Measurements from ENCODE around the gene DAND5.
A peak's percentile ranks its signal among the peaks of the same experiment; 100 is the strongest.

DAND5 gene

GRCh38 chr19:12969292-12969988 is at the start of gene DAND5:
DAND5 (plus strand) TSS chr19:12969576; CDS start chr19:12969661, 85 bp downstream.
- no peak for DNase-seq (ENCODE audit: low read depth)

DNA sequence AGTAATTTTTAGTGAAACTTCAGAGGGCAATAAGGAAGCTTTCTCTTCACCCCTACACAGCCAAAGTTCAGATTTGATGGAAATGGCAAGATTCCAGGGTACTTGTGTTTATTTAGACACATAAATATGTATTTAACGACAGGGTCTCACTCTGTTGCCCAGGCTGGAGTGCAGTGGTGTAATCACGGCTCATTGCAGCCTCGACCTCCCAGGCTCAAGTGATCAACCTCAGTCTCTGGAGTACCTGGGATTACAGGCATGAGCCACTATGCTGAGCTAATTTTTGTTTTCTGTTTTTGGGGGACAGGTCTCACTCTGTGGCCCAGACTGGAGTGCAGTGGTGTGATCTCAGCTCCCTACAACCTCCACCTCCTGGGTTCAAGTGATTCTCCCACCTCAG is 48.3 kb upstream of the DAND5 start:
- DNase-seq (ENCODE audit: low read depth): no peak

GRCh38 chr19:12922959-12923358 is 46.4 kb upstream of the DAND5 start:
- DNase-seq (ENCODE audit: low read depth): no peak

GRCh38 chr19:12924621-12925310 is 44.6 kb upstream of the DAND5 start:
- DNase-seq (ENCODE audit: low read depth): no peak

- DNase-seq (ENCODE audit: low read depth): no peak
These were observed 39.3 kb upstream of the DAND5 start for GRCh38 chr19:12930002-12930645.

- DNase-seq (ENCODE audit: low read depth): no peak
These were observed 36.7 kb upstream of the DAND5 start for GRCh38 chr19:12932392-12933286.

- peak; percentile 88 for DNase-seq (ENCODE audit: low read depth)
These were observed 35.9 kb upstream of the DAND5 start, which contains the start of gene FARSA for GRCh38 chr19:12933287-12934072. FARSA (minus strand) TSS chr19:12933711; CDS start chr19:12933696, 15 bp downstream.

DNA sequence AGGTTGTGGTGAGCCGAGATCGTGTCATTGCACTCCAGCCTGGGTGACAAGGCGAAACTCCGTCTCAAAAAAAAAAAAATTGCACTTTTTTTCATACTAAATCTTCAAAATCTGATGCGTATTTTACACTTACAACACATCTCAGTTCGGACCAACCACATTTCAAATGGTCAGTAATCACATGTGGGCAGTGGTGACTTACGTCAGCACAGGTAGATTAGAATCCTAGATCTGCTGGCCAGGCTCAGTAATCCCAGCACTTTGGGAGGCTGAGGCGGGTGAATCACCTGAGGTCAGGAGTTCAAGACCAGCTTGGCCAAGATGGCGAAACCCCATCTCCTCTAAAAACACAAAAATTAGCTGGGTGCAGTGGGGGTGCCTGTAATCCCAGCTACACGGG is 34.3 kb upstream of the DAND5 start:
- DNase-seq (ENCODE audit: low read depth): no peak

GRCh38 chr19:12936582-12936981 is 32.8 kb upstream of the DAND5 start:
- no peak for DNase-seq (ENCODE audit: low read depth)

DNA sequence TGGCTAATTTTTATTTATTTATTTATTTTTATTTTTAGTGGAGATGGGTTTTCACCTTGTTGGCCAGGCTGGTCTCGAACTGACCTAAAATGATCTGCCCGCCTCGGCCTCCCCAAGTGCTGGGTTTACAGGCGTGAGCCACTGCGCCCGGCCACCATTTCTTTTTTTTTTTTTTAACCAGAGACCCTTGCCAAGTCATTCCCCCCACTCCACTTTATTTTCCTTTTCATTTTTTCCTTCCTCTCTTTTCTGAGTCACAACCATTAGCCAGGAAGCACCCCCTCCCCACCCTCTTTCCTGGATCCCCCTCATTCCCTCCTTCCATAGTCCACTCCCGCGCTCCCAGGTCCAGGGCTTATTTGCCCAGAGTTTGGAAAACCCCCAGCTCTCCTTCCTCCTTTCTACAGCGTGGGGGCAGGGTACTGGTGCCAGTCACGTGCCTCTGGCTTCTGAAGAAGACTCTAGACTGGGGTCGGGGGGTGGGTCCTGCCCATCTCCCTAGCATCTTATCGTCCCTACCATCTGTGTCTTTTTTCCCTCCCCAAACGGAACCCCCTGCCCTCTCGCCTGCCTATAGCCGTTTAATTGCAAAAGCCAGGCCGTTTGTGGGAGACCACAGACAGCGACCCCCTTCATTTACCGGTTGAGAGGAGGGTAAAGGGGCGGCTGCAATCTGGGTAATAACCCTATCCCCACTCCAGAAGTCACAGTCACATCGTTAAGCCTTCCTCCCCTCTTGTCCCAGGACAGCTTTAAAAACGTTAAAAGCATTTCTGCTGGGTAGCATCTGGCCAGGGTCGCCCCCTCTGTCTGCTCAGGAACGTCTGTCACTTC is 32.1 kb upstream of the DAND5 start:
- no peak for DNase-seq (ENCODE audit: low read depth)

DNA sequence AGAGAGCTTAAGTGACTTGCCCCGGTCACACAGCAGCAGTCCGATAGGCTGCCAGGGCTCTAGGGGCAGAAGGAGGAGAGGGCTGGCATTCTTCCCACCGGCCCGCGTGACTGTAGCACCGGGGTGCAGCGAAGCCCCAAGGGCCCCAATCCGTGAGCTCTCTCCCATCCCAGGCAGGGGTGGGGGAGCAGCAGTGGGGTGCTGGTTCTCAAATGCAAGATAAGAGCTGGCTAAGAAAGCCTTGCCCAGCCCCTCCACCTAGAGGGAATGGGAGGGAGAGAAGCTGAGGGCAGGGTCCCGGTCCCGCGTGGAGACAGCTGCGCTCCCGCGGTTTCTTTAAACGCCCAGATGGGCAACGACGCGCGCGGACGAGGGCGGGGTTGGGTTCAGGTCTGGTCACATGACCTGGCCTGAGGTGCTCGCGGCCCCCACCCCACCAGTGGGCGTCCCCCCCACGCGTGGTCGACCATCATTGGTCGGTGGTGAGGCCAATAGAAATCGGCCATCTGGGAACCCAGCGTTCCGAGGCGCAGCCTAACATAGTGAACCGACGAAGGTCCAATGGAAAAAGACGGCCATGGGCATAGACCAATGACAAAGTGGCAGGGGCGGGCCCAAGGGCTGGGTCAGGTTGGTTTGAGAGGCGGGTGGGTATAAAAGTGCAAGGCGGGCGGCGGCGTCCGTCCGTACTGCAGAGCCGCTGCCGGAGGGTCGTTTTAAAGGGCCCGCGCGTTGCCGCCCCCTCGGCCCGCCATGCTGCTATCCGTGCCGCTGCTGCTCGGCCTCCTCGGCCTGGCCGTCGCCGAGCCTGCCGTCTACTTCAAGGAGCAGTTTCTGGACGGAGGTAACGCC is 31.2 kb upstream of the DAND5 start, which contains the start of gene CALR:
CALR (plus strand) TSS at position 683 of the 852 bp plus-strand sequence; CDS start at position 754, 71 bp downstream.
- peak; percentile 97 for DNase-seq (ENCODE audit: low read depth)

- DNase-seq (ENCODE audit: low read depth): no peak
These were observed 30.4 kb upstream of the DAND5 start for GRCh38 chr19:12938779-12939601.

- DNase-seq (ENCODE audit: low read depth): no peak
These were observed 29.4 kb upstream of the DAND5 start for GRCh38 chr19:12939975-12940423.

- no peak for DNase-seq (ENCODE audit: low read depth)
These were observed 28.5 kb upstream of the DAND5 start for GRCh38 chr19:12940897-12941296.

- no peak for DNase-seq (ENCODE audit: low read depth)
These were observed 25.8 kb upstream of the DAND5 start for GRCh38 chr19:12943437-12944044.

DNA sequence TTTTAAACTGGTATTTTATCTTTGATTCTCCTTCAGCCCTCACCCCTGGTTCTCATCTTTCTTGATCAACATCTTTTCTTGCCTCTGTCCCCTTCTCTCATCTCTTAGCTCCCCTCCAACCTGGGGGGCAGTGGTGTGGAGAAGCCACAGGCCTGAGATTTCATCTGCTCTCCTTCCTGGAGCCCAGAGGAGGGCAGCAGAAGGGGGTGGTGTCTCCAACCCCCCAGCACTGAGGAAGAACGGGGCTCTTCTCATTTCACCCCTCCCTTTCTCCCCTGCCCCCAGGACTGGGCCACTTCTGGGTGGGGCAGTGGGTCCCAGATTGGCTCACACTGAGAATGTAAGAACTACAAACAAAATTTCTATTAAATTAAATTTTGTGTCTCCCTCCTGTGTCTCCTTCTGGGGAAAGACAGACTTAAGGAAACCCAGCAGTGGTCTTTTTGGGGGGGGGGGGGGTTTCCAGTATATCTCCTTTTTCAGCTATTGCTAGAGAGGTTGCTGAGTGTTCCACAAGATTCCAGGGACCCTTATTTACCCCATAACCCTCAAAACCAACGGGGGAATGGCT is 25.2 kb upstream of the DAND5 start:
- no peak for DNase-seq (ENCODE audit: low read depth)

- DNase-seq (ENCODE audit: low read depth): peak; percentile 99
These were observed 23.8 kb upstream of the DAND5 start, which contains the start of gene RAD23A for GRCh38 chr19:12945479-12946091. RAD23A (plus strand) TSS chr19:12945862; CDS start chr19:12945949, 87 bp downstream.

Measured in activated T-cell treated with anti-CD3 and anti-CD28 coated beads for 48 hours (primary cell).